GM13976 (cell line): Measurements from ENCODE around the gene FAM98B.
A peak's percentile ranks its signal among the peaks of the same experiment; 100 is the strongest.

Experiments
- DNase-seq: peaks from one replicate; pipeline ENCODE4 v3.0.0; 2012; ENCODE audit warnings: low spot score
- CTCF ChIP-seq: IDR thresholded peaks from 2 replicates; pipeline ENCODE4 v1.5.1; 2012; ENCODE audit warnings: borderline replicate concordance, mild to moderate bottlenecking; ENCODE audit not compliant: insufficient read depth; ENCODE audit errors: extremely low read depth, missing control alignments, control extremely low read depth
- in situ Hi-C: fragments of 300-500 bp; cut with MboI; formaldehyde crosslinking; loops from one replicate; pipeline ENCODE4 v1.12.0; 2022; ENCODE audit warnings: low sequenced_read_pairs, mixed read lengths, inconsistent platforms; ENCODE audit not compliant: unreplicated experiment

Gene FAM98B

GRCh38 chr15:38508647-38509046 is 54.7 kb downstream of the FAM98B start:
- in situ Hi-C loops: no loop called here
- DNase-seq: peak; percentile 10
- no peak for TF ChIP-seq CTCF

- in situ Hi-C loops: no loop called here
- no peak for DNase-seq
Observed at GRCh38 chr15:38509152-38509551, 55.2 kb downstream of the FAM98B start.

GRCh38 chr15:38512901-38513300 is 59.0 kb downstream of the FAM98B start:
- DNase-seq: no peak
- no peak for TF ChIP-seq CTCF
- in situ Hi-C loops: no loop called here

More at GRCh38 chr15:38509152-38509551, 55.2 kb downstream of the FAM98B start:
- no peak for TF ChIP-seq CTCF

GRCh38 chr15:38514601-38515000 is 60.7 kb downstream of the FAM98B start:
- no peak for DNase-seq
- TF ChIP-seq CTCF: no peak
- in situ Hi-C loops: no loop called here

GRCh38 chr15:38516626-38517025 is 62.7 kb downstream of the FAM98B start:
- in situ Hi-C loops: no loop called here
- DNase-seq: no peak
- no peak for TF ChIP-seq CTCF

- in situ Hi-C loops: no loop called here
- DNase-seq: no peak
- no peak for TF ChIP-seq CTCF
Observed at GRCh38 chr15:38517312-38517975, 63.5 kb downstream of the FAM98B start.
